C1 segment of cervical spinal cord (tissue), 14 donors: ENCODE measurements around the gene MAP3K7.

Experiments
- DNase-seq, 14 donors: peaks; one replicate each; lab custom pipeline; 2025; lab: John Stamatoyannopoulos, UW

MAP3K7 gene

GRCh38 chr6:90586836-90587638, at the start of gene MAP3K7:
Gene MAP3K7 (minus strand): TSS chr6:90587072. CDS start chr6:90586883, 189 bp downstream.
- DNase-seq, result peak; percentile 48 to 99 (median 92)

GRCh38 chr6:90631046-90631445, 44.2 kb upstream of the MAP3K7 start:
- DNase-seq, result no peak

GRCh38 chr6:90621581-90621980, 34.7 kb upstream of the MAP3K7 start:
- peak in 1 of 14 donors; percentile 50 for DNase-seq

GRCh38 chr6:90619221-90619620, 32.3 kb upstream of the MAP3K7 start:
- DNase-seq, result no peak

- no peak for DNase-seq
These were observed 25.4 kb upstream of the MAP3K7 start for GRCh38 chr6:90612313-90612680.

GRCh38 chr6:90611543-90612312, 24.9 kb upstream of the MAP3K7 start:
- peak in 2 of 14 donors; percentile 0 to 29 for DNase-seq

GRCh38 chr6:90610751-90611542, 24.1 kb upstream of the MAP3K7 start:
- DNase-seq, result peak in 11 of 14 donors; percentile 13 to 69 (median 46)

- DNase-seq, result peak in 9 of 14 donors; percentile 8 to 67 (median 25)
These were observed 23.5 kb upstream of the MAP3K7 start for GRCh38 chr6:90610301-90610750.

GRCh38 chr6:90605749-90606340, 19.0 kb upstream of the MAP3K7 start:
- DNase-seq, result no peak

- DNase-seq, result no peak
These were observed 17.7 kb upstream of the MAP3K7 start for GRCh38 chr6:90604546-90604945.

- no peak for DNase-seq
These were observed 12.3 kb upstream of the MAP3K7 start for GRCh38 chr6:90599151-90599550.

GRCh38 chr6:90598192-90598951, 11.5 kb upstream of the MAP3K7 start:
- no peak for DNase-seq

- DNase-seq, result no peak
These were observed 10.2 kb upstream of the MAP3K7 start for GRCh38 chr6:90596967-90597539.

- no peak for DNase-seq
These were observed 9.0 kb upstream of the MAP3K7 start for GRCh38 chr6:90595854-90596253.

- peak in 1 of 14 donors; percentile 50 for DNase-seq
These were observed 381 bp downstream of the MAP3K7 start for GRCh38 chr6:90586546-90586835.

GRCh38 chr6:90584636-90585255, 2.1 kb downstream of the MAP3K7 start:
- no peak for DNase-seq

- no peak for DNase-seq
These were observed 2.9 kb downstream of the MAP3K7 start for GRCh38 chr6:90583836-90584481.

- no peak for DNase-seq
These were observed 3.6 kb downstream of the MAP3K7 start for GRCh38 chr6:90583179-90583835.

- no peak for DNase-seq
These were observed 5.7 kb downstream of the MAP3K7 start for GRCh38 chr6:90581146-90581545.
